ENCODE results near the gene GABRB3.
A peak's percentile ranks its signal among the peaks of the same experiment; 100 is the strongest.

DNA sequence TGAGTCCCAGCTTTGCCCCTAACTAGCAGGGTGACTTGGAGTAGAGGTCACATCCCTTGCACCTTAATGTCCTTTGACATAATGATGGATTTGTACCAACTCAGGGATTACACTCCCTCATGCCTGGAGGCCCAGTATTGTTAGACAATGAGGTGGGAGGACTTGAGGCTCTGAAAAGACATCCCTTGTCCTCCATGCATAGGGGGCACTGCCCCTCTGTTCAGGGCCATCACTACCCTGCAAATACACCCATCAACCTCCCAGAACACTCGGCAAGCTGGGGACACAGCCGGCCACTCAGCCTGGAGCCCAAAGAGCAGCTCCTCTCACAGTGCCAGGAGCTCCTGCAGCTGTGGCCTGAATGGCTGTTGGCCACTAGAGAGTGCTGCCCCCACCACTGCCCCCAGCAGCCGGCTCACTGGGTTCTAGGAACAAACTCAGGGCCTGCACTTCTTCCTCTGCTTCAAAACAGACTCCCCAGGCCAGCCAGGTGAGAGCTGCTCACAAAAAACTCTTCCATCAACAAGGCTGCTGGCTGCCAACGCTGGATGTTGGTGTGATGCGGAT, 90.2 kb downstream of the GABRB3 start:
- TF ChIP-seq, protein P1, sequence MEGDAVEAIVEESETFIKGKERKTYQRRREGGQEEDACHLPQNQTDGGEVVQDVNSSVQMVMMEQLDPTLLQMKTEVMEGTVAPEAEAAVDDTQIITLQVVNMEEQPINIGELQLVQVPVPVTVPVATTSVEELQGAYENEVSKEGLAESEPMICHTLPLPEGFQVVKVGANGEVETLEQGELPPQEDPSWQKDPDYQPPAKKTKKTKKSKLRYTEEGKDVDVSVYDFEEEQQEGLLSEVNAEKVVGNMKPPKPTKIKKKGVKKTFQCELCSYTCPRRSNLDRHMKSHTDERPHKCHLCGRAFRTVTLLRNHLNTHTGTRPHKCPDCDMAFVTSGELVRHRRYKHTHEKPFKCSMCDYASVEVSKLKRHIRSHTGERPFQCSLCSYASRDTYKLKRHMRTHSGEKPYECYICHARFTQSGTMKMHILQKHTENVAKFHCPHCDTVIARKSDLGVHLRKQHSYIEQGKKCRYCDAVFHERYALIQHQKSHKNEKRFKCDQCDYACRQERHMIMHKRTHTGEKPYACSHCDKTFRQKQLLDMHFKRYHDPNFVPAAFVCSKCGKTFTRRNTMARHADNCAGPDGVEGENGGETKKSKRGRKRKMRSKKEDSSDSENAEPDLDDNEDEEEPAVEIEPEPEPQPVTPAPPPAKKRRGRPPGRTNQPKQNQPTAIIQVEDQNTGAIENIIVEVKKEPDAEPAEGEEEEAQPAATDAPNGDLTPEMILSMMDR (IDR thresholded peaks at IDR 0.05; ENCODE audit: control extremely low read depth in 1 of 3, insufficient read depth in 1 of 3, low read depth in 1 of 3, low read length in 3 of 3) = peak; percentile 32 to 48 (median 44); a peak in 3 of 4 replicates
- TF ChIP-seq POLR2A (IDR thresholded peaks at IDR 0.05; ENCODE audit: control extremely low read depth in 1 of 2, low read depth in 2 of 2, low read length in 2 of 2) (no peak), FOSL1 (IDR thresholded peaks at IDR 0.05; ENCODE audit: insufficient read depth, low read depth, low read length) (no peak), TAF1 (IDR thresholded peaks at IDR 0.05; ENCODE audit: low read depth, low read length) (no peak), POLR2AphosphoS5 (IDR thresholded peaks at IDR 0.05; ENCODE audit: low read depth, low read length) (no peak), EZH2 (IDR thresholded peaks at IDR 0.05; ENCODE audit: low read depth, low read length, severe bottlenecking) (no peak), USF2 (IDR thresholded peaks at IDR 0.05; ENCODE audit: low read length) (no peak), TEAD4 (IDR thresholded peaks at IDR 0.05; ENCODE audit: low read depth, low read length) (no peak), GABPA (IDR thresholded peaks at IDR 0.05; ENCODE audit: borderline replicate concordance, insufficient read depth, low read length) (no peak), ATF3 (IDR thresholded peaks at IDR 0.05; ENCODE audit: insufficient read depth, low read depth, low read length) (no peak), SP2 (IDR thresholded peaks at IDR 0.05; ENCODE audit: low read length) (no peak), JUND (IDR thresholded peaks at IDR 0.05; ENCODE audit: low read length) (no peak)
- TF ChIP-seq, protein P2, sequence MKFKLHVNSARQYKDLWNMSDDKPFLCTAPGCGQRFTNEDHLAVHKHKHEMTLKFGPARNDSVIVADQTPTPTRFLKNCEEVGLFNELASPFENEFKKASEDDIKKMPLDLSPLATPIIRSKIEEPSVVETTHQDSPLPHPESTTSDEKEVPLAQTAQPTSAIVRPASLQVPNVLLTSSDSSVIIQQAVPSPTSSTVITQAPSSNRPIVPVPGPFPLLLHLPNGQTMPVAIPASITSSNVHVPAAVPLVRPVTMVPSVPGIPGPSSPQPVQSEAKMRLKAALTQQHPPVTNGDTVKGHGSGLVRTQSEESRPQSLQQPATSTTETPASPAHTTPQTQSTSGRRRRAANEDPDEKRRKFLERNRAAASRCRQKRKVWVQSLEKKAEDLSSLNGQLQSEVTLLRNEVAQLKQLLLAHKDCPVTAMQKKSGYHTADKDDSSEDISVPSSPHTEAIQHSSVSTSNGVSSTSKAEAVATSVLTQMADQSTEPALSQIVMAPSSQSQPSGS (IDR thresholded peaks at IDR 0.05; ENCODE audit: low read length) = no peak

All from H1 (cell line).